SK-N-SH treated with all-trans-retinoic acid at 6 μM for 48 hours (cell line): ENCODE data around the gene MNAT1.

Experiments
- ATAC-seq: fragments of 200-7000 bp; cut with Tn5 transposase; 3 replicates; pipeline ENCODE4 v1.9.1; 2020; ENCODE audit warnings: mild to moderate bottlenecking, moderate library complexity
- ARNTL ChIP-seq: fragments of 450-650 bp; formaldehyde crosslinking; IDR thresholded peaks from 2 replicates; pipeline ENCODE4 v1.5.0; 2020; ENCODE audit warnings: low read depth, mild to moderate bottlenecking, moderate library complexity, borderline replicate concordance
- BACH2 ChIP-seq: fragments of 250-450 bp; sonication (Bioruptor Pico); IDR thresholded peaks from 2 replicates; pipeline ENCODE4 v1.9.0; 2021; ENCODE audit warnings: mild to moderate bottlenecking, borderline replicate concordance
- ESRRG ChIP-seq: fragments of 250-450 bp; sonication (Bioruptor Pico); IDR thresholded peaks from 2 replicates; pipeline ENCODE4 v1.6.1; 2021; ENCODE audit warnings: mild to moderate bottlenecking
- GLIS3 ChIP-seq: fragments of 250-450 bp; sonication (Bioruptor Pico); IDR thresholded peaks from 2 replicates; pipeline ENCODE4 v1.5.0; 2020; ENCODE audit warnings: mild to moderate bottlenecking, moderate library complexity
- ISL1 ChIP-seq: fragments of 250-450 bp; sonication (Bioruptor Pico); IDR thresholded peaks from 2 replicates; pipeline ENCODE4 v2.1.2; 2022; ENCODE audit warnings: mild to moderate bottlenecking, moderate library complexity
- OSR1 ChIP-seq: fragments of 250-450 bp; sonication (Bioruptor Pico); IDR thresholded peaks from 2 replicates; pipeline ENCODE4 v1.8.0; 2022; ENCODE audit warnings: moderate library complexity, mild to moderate bottlenecking, inconsistent platforms
- RARB ChIP-seq: fragments of 250-450 bp; sonication (Bioruptor Pico); IDR thresholded peaks from 2 replicates; pipeline ENCODE4 v1.8.0; 2021; ENCODE audit warnings: mild to moderate bottlenecking, moderate library complexity
- TCF4 ChIP-seq: fragments of 250-450 bp; sonication (Bioruptor Pico); IDR thresholded peaks from 2 replicates; pipeline ENCODE4 v1.8.0; 2021; ENCODE audit warnings: mild to moderate bottlenecking, moderate library complexity, borderline replicate concordance
- TOX ChIP-seq: fragments of 250-450 bp; sonication (Bioruptor Pico); IDR thresholded peaks from 2 replicates; pipeline ENCODE4 v1.8.0; 2021; ENCODE audit warnings: mild to moderate bottlenecking, moderate library complexity, borderline replicate concordance
- ZFP3 ChIP-seq: fragments of 250-450 bp; sonication (Bioruptor Pico); IDR thresholded peaks from 2 replicates; pipeline ENCODE4 v1.5.0; 2020; ENCODE audit warnings: mild to moderate bottlenecking, moderate library complexity
- ZFP30 ChIP-seq: fragments of 450-650 bp; formaldehyde crosslinking; IDR thresholded peaks from 2 replicates; pipeline ENCODE4 v1.5.0; 2022; ENCODE audit warnings: mild to moderate bottlenecking, moderate library complexity
- ZNF70 ChIP-seq: fragments of 450-650 bp; formaldehyde crosslinking; IDR thresholded peaks from 2 replicates; pipeline ENCODE4 v1.5.0; 2020; ENCODE audit warnings: mild to moderate bottlenecking, moderate library complexity
- ZNF8 ChIP-seq: fragments of 450-650 bp; formaldehyde crosslinking; IDR thresholded peaks from 2 replicates; pipeline ENCODE4 v1.5.0; 2020; ENCODE audit warnings: mild to moderate bottlenecking, moderate library complexity
- TF ChIP-seq, protein P1 (sequence below): fragments of 250-450 bp; sonication (Bioruptor Pico); IDR thresholded peaks from 2 replicates; pipeline ENCODE4 v1.5.1; 2020; ENCODE audit warnings: low read depth, mild to moderate bottlenecking, moderate library complexity
- TF ChIP-seq, protein P2 (sequence below): fragments of 250-450 bp; sonication (Bioruptor Pico); IDR thresholded peaks from 2 replicates; pipeline ENCODE4 v1.8.0; 2020; ENCODE audit warnings: mild to moderate bottlenecking, moderate library complexity, borderline replicate concordance
- TF ChIP-seq, protein P3 (sequence below): fragments of 250-450 bp; sonication (Bioruptor Pico); IDR thresholded peaks from 2 replicates; pipeline ENCODE4 v1.8.0; 2021; ENCODE audit warnings: low read depth, mild to moderate bottlenecking, moderate library complexity, borderline replicate concordance
- TF ChIP-seq, protein P4 (sequence below): fragments of 250-450 bp; sonication (Bioruptor Pico); IDR thresholded peaks from 2 replicates; pipeline ENCODE4 v1.5.1; 2021; ENCODE audit warnings: mild to moderate bottlenecking, moderate library complexity
- TF ChIP-seq, protein P5 (sequence below): fragments of 250-450 bp; sonication (Bioruptor Pico); IDR thresholded peaks from 2 replicates; pipeline ENCODE4 v1.5.0; 2020; ENCODE audit warnings: mild to moderate bottlenecking, moderate library complexity

MNAT1 gene

DNA sequence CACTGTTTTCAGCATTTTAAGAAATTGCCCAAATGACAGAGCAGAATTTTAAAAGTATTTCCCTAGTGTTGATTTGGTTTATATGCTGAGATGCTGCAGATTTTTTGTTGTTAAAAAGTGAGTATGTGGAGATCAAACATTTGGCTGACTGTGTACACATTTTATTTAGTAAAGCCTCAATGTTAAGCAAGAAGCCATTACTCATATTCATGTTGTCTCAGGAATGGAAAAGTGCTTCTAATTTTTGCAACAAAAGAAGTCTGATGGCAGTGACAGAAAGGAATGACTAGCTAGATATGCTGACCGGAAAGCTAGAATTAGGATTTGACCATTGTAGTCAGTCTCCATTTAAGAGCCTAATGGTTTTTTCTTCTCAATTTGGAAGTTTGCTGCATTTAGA is 269.0 kb downstream of the MNAT1 start:
- no peak for ATAC-seq

DNA sequence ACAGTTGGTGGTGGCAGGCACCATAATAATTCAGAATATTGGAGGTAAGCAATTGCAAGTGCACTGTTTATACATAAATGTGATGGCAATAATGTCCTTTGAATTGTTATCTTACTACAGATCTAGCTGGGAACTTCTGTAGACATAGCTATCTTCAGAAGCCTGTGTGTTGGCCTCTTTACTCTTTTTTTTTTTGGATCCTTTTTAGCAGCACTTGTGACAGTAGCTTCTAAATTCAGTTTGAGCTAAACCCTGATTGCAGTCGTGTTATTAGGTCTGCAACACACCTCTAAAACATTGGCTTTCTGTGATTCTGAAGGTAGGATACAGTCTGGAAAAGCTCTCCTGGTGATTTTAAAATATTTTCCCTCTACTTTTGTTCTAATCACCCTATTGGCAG is 285.0 kb downstream of the MNAT1 start:
- ATAC-seq = no peak
- TF ChIP-seq TOX (no peak), ZFP3 (no peak), BACH2 (CRISPR knock-in tag) (no peak), RARB (no peak), TCF4 (no peak), OSR1 (CRISPR knock-in tag) (no peak), ZNF70 (no peak), ESRRG (CRISPR knock-in tag) (no peak), ZNF8 (no peak)
- TF ChIP-seq, protein P1, sequence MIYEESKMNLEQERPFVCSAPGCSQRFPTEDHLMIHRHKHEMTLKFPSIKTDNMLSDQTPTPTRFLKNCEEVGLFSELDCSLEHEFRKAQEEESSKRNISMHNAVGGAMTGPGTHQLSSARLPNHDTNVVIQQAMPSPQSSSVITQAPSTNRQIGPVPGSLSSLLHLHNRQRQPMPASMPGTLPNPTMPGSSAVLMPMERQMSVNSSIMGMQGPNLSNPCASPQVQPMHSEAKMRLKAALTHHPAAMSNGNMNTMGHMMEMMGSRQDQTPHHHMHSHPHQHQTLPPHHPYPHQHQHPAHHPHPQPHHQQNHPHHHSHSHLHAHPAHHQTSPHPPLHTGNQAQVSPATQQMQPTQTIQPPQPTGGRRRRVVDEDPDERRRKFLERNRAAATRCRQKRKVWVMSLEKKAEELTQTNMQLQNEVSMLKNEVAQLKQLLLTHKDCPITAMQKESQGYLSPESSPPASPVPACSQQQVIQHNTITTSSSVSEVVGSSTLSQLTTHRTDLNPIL (CRISPR knock-in tag) = no peak
- TF ChIP-seq, protein P2, sequence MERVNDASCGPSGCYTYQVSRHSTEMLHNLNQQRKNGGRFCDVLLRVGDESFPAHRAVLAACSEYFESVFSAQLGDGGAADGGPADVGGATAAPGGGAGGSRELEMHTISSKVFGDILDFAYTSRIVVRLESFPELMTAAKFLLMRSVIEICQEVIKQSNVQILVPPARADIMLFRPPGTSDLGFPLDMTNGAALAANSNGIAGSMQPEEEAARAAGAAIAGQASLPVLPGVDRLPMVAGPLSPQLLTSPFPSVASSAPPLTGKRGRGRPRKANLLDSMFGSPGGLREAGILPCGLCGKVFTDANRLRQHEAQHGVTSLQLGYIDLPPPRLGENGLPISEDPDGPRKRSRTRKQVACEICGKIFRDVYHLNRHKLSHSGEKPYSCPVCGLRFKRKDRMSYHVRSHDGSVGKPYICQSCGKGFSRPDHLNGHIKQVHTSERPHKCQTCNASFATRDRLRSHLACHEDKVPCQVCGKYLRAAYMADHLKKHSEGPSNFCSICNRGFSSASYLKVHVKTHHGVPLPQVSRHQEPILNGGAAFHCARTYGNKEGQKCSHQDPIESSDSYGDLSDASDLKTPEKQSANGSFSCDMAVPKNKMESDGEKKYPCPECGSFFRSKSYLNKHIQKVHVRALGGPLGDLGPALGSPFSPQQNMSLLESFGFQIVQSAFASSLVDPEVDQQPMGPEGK (CRISPR knock-in tag) = no peak
- TF ChIP-seq, protein P3, sequence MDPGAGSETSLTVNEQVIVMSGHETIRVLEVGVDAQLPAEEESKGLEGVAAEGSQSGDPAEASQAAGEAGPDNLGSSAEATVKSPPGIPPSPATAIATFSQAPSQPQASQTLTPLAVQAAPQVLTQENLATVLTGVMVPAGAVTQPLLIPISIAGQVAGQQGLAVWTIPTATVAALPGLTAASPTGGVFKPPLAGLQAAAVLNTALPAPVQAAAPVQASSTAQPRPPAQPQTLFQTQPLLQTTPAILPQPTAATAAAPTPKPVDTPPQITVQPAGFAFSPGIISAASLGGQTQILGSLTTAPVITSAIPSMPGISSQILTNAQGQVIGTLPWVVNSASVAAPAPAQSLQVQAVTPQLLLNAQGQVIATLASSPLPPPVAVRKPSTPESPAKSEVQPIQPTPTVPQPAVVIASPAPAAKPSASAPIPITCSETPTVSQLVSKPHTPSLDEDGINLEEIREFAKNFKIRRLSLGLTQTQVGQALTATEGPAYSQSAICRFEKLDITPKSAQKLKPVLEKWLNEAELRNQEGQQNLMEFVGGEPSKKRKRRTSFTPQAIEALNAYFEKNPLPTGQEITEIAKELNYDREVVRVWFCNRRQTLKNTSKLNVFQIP = no peak
- TF ChIP-seq, protein P4, sequence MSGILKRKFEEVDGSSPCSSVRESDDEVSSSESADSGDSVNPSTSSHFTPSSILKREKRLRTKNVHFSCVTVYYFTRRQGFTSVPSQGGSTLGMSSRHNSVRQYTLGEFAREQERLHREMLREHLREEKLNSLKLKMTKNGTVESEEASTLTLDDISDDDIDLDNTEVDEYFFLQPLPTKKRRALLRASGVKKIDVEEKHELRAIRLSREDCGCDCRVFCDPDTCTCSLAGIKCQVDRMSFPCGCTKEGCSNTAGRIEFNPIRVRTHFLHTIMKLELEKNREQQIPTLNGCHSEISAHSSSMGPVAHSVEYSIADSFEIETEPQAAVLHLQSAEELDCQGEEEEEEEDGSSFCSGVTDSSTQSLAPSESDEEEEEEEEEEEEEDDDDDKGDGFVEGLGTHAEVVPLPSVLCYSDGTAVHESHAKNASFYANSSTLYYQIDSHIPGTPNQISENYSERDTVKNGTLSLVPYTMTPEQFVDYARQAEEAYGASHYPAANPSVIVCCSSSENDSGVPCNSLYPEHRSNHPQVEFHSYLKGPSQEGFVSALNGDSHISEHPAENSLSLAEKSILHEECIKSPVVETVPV (CRISPR knock-in tag) = no peak
- TF ChIP-seq, protein P5, sequence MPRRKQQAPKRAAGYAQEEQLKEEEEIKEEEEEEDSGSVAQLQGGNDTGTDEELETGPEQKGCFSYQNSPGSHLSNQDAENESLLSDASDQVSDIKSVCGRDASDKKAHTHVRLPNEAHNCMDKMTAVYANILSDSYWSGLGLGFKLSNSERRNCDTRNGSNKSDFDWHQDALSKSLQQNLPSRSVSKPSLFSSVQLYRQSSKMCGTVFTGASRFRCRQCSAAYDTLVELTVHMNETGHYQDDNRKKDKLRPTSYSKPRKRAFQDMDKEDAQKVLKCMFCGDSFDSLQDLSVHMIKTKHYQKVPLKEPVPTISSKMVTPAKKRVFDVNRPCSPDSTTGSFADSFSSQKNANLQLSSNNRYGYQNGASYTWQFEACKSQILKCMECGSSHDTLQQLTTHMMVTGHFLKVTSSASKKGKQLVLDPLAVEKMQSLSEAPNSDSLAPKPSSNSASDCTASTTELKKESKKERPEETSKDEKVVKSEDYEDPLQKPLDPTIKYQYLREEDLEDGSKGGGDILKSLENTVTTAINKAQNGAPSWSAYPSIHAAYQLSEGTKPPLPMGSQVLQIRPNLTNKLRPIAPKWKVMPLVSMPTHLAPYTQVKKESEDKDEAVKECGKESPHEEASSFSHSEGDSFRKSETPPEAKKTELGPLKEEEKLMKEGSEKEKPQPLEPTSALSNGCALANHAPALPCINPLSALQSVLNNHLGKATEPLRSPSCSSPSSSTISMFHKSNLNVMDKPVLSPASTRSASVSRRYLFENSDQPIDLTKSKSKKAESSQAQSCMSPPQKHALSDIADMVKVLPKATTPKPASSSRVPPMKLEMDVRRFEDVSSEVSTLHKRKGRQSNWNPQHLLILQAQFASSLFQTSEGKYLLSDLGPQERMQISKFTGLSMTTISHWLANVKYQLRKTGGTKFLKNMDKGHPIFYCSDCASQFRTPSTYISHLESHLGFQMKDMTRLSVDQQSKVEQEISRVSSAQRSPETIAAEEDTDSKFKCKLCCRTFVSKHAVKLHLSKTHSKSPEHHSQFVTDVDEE (CRISPR knock-in tag) = no peak

More for the DNA sequence above, 269.0 kb downstream of the MNAT1 start:
- TF ChIP-seq OSR1 (CRISPR knock-in tag) (no peak), ZFP3 (no peak), GLIS3 (CRISPR knock-in tag) (no peak), TOX (no peak), BACH2 (CRISPR knock-in tag) (no peak), ISL1 (CRISPR knock-in tag) (no peak), ARNTL (CRISPR knock-in tag) (no peak), ZFP30 (CRISPR knock-in tag) (no peak)
- TF ChIP-seq, protein P2 (CRISPR knock-in tag) = no peak
- TF ChIP-seq, protein P3 = no peak
- TF ChIP-seq, protein P4 (CRISPR knock-in tag) = no peak
- TF ChIP-seq, all 23 proteins: peak for 0
